SK-N-MC (cell line): ENCODE results near the gene MCU.

Experiments used
- EZH2 ChIP-seq: fragments of 200-600 bp; sonication (generic); IDR thresholded peaks from one replicate; pipeline ENCODE4 v1.6.1; 2017; ENCODE audit warnings: antibody characterized with exemption
- POLR2AphosphoS5 ChIP-seq: IDR thresholded peaks from 2 replicates; pipeline ENCODE4 v1.6.1; 2012; ENCODE audit warnings: mild to moderate bottlenecking, low read depth, low read length, borderline replicate concordance

DNA sequence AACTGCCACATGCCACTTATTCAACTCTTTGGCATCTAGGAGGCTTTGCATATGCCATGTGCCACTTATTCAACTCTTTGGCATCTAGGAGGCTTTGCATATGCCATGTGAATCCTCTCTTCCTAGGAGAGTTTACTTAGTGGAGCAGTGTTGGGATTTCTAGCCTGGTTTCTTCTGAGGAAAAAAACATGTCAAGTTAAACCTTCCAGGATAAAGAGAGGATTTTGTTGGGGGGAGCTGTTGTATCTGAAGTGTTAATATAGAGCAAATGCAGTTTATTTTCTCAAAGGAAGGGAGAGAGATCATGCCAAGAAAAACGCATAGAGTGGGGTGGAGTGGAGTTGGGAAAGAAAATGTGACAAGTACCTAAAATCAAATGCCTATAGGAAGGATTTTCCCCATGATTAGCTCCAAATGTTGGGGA is 91.5 kb downstream of the MCU start:
- TF ChIP-seq EZH2 (no peak), POLR2AphosphoS5 (no peak)
